HG02884 (cell line): ENCODE measurements around the gene FOXA1.

Source experiments
- ATAC-seq: cut with Tn5 transposase; IDR thresholded peaks from one replicate; pipeline ENCODE4 v1.9.1; 2021; ENCODE audit warnings: mild to moderate bottlenecking, moderate library complexity; ENCODE audit not compliant: unreplicated experiment

FOXA1 gene

DNA sequence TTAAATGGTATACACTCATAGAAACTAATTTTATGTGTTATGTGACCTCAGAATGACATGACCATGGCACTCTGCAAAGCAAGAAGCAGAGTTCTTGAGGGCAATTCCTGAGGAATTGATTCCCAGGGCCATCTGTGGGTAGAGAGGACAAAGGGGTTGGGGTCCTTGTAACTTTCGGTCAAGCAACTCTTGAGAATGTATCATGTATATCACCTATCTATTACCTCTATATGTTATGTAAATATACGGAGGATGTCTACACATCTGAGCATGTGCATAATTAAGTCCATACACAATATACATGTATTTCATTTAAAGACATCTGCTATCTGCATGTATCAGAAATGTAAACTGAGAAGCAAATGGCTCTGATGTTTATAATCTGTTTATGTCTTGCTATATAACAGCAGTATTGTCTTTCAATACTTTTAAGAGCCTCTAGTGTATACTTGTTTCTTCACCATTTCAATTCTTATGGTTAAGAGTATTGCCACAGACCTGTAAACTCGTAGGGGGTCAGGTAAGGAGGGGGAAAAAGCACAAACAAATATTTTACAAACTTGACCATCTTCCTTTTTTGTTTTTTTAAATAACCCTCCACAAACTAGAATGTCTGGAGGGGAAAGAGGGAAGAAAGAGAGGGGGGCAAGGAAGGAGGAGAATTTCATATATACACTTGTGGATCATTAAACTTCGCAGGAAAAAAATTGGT, 4.5 kb downstream of the FOXA1 start:
- ATAC-seq = no peak

DNA sequence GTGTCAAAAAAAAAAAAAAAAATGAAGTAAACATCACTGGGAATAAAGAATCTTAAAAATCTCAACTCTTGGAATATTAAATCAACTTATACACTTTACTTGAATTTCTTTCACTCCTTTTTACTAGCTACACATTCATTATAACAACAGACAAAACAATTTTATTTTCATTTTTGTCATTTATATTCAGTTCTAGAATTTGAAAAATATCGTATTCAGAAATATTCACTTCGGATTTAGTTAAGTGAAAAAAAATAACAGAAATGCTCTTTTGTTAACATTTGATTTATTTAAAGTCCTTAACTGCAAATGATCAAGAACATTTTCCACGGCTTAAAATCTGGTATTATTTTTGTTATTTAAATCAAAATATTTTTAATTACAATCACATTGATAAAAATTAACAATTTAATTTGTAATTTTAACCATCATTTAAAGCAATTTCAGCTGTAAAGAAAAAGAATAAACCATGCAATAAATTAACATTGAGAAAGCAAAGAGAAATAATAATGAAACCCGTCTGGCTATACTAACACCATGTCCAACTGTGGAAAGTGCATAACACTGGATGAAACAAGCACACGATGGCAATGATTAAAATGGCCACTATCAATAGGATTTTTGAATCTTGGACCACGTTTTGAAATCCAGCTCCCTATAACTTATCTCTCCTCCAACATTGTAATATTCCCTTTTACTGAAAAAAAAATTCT, 5.2 kb downstream of the FOXA1 start:
- no peak for ATAC-seq

DNA sequence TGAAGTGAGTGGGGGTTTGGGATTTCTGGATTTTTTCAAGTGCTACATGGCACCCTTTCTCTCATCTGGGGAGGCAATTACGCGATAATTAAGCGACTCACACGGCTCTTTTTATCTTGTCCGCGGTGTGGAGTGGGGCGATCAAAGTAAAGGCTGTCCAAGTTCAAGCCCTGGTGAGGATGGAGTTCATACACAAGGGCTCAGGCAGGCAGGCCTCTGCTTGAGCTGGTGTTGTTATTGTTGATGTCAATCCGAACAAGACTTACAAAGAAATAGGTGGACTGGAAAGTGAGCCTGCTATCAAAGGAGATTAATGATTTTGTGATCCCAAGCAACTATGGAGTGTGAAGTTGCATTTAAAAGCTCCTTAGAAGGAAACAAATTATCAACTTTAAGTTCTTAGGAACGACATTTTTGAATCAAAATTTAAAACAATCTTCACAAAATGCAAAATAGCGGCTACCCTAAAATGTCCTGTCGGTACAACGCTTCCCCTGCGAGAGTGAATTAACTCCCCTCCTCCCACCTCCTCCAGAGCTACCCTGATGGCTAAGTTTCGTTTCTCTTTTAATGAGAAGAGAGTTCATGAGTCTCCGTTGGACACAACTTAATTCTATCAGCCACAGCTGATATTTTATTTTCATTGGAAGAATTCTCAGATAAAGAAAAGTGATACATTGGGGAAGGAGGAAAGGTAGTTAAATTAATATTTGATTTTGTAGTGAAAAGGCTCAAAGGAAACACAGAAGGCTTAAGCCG, 5.9 kb downstream of the FOXA1 start:
- ATAC-seq = no peak

DNA sequence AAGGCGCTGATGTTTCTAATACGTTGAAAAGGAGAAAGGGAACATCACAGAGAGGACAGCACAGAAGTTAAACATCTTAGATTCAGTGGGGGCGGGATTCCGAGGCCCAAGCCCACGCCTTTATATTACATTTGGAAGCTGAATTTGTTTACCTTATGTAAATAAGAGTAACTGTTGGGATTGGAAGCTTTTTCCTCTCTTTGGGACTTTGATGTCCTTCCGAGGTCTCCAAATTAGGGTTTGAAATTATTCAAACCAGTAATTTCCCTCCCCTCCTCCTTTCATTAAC, 6.4 kb downstream of the FOXA1 start:
- ATAC-seq = no peak

DNA sequence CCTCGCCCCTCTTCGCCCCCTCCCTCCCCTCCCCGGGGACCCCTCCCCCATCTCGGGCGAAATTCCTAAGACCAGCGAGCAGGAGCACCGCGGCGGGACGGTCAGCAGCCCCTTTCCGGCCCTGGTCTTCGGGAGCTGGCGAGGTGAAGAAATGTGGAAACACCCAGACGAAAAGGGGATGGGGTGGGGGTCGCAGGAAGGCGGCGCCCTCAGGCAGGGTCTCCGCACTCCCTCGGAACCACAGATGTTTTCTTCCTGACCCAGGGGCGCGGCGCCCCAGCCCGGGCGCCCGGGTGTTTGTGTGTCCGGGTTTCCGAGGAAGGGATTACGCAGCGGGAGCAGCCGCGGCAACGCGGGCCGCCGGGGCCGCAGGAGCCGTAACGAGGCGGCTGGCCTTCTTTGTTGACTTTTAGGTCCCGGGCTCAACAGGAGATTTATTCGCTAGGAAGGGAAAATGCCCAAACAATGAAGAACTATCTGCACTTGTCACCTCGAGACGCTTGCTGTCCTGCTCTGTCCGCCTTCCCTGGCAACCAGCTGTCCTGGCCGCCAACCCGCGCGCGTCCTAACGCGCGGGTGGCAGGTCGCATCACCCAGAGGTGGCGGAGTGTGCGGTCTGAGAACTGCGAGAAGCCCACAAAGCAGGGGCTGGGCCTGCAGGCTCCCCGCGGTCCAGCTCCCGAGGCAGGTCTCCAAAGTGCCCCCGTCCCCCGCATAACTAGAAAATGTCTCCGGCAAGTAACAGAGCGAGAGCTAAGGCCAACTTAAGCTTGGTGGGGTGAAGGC, 7.0 kb downstream of the FOXA1 start:
- no peak for ATAC-seq

DNA sequence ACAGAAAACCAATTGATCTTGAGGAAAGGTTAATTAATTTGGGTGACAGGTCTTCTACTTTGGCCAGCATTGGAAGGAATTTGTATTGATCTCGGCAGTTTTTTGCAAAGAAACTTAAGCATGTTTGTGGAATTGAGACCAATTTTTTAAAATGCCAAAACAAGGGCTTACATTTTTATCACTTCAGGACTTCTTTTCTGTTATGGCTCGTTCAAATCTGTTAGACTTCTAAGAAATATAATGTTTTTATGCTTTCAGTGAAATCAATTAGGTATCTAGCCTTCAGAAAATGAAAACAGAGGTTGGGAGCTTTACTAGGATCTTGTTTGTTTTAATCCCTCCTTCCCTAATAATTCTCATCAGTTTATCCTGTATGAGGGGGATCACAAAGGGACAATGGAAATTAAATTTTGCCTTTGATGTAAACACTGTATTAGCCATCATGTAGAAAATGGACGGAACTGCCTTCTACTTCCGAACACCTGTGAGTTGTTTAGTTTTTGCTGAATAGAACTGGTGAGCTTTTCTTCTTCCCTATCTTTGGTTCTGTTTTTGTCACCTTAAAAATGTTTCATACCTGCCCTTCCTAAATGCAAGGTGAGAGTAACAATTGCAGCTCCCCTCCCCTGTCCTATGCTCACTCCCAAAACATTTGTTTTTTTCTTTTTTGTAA, 7.8 kb downstream of the FOXA1 start:
- ATAC-seq = no peak

DNA sequence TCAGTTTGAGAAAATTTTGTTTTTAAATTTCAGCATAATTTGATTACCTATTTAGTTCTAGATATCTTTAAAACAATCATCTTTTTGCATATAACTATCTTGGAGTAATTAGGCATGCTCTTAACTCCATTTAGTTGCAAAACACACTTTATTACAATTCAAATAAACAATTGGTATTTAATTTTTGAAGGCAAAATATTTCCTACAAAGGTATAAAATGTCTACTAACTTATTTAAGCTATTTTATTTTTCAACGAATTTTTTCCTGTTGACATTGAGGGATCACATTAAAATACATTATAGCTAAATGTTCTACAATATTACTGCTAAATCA, 8.3 kb downstream of the FOXA1 start:
- no peak for ATAC-seq

DNA sequence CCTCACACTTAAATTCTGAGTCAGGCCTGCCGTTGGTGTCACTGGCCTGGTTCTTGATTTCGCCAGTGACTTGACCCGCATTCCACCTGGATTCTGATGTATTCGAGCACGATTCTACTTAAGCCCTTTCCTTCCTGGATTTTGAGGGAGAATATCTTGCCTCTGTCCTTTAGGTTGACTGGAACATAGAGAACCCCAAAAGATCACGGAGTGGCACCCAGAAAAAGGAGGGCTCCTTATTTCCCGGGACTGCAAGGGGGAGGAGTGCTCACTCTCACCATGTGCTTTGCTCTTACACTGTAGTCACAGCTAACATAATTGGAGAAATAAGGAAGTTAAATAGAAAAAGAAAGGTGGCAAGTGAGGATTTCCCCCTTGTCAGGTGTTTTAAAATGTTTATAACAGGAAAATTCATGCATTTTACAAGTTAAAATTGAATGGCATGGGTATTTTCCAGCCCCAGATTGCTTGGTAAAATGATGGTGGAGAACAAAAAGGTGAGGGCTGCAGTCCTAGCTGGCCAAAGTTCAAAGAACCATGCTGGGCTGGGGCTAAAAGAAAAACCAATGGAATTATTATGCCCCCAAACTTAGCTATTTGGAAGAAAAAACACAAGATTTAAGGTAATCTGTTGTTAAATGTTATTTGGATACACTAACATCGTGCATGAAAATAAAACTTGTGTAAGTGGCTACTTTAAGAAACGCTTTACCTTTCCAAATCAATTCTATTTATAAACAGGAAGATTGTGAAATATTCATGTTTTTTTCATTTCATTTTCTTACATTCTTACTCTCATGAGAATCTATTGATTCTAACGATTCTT, 8.9 kb downstream of the FOXA1 start:
- no peak for ATAC-seq

DNA sequence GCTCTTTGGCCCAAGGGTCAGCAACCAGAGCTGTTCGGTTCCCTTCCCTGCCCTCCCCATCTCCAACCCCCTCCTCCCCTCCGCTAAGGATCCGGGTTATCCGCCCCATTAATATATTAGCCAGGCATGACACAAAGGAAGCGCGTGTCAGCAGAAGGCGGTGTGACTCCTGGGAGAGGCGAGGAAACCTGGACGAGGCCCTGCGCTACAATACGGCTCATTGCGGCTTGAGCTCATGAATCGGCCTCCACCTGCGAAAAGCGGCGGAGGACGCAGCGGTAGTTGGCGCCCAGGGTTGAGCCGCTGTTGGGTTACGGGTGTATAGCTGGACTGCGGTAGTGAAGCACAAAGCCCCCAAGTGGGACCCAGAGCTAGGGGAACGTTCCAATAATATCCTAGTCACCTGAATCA, 9.9 kb downstream of the FOXA1 start:
- no peak for ATAC-seq

DNA sequence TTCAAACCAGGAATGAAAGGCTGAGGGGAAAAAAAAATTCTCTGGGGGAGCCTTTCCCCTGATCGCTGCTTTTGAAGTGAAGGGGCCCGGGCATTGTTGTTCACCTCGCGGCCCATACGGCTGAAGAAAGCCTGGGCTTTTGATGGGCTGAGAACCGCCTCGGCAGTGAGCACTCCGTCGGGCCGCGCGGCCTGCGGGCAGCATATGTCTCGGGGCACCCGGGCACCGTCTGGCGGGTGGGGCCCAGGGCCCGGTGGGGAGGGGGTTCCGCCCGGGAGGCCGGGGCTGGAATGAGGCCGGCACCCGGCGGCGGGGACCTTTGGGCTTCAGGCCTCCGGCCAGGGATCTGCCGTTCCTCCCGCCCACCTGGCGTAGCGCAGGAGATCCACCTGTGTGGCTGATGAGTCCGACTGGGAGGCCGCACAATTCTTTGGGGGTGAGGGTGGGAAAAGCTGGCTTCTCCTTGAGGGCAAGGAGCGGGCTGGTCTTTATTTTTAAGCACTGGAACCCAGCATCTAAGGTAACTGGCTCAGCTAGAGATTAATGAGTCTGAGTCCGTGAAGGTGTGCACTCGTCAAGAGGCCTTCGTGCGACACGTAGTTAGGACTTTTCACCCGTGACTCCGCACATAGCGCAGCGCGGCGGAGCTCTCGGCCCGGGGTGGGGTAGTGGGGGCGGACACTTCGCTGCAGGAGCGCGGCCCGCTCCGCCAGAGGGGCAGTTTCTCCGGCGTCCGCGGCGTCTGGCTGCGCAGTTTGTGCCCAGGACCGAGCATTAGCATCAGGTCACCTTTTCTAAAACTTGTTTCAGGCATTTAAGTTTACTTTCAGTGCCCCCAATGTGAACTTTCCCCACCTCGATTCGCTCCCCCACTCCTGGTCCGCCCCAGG, 10.6 kb downstream of the FOXA1 start:
- ATAC-seq = no peak

DNA sequence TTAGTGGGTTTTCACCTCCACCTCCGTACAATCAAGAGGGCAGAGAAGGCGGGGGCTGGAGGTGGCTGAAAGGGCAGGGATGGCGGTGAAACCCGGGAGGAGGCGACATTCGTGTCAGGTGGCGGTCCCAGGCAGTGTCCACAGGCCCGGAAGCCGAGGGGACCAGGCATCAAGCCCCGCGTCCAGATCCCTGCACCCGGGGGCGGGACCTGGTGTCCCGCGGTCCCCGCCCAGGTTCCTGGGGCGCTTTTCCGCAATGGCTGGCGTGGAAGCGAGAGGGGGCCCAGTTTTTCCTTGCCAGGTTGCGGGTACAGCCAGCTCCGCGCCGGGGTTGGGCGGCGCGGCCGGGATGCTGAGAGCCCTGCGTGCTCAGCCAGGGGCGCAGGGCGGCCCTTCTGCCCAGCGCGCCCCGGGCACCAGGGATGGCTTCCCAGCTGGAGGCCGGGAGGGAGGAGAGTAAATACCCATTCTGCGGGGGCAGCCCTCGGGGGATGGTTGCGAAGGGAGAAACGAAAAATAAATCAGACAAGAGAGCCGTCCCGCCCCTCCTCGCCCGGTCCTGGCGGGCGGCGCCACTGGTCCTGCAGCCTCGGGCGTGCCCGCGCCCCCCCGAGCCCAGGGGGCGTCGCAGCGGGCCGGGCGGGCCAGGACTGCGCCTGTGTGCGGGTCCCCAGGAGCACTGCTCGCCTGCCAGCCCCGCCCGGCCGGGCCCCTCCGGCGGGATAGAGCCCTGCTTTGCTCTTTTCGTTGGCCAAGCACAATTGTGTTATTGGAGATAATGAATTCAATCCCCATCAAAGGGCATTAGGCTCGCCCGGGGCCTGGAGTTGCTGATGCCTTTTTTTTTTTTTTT, 11.5 kb downstream of the FOXA1 start:
- no peak for ATAC-seq

DNA sequence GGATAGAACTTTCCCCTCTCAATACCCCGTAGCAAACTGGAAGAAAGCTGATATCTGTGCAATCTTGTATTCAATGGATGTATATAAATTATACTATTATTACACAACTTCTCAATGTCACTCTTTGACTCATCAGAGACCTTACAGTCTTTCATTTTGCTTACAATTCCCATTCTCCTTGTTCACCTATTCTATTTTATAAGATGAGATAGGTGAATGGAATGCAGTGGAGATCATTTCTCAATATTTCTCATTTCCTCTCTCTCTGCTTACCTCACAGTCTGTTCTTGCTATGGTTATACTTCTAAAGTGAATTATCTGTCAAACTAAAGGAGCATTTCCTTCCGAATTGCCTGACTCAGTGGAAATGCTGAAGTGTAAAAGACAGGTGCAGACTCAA, 14.9 kb downstream of the FOXA1 start:
- no peak for ATAC-seq

DNA sequence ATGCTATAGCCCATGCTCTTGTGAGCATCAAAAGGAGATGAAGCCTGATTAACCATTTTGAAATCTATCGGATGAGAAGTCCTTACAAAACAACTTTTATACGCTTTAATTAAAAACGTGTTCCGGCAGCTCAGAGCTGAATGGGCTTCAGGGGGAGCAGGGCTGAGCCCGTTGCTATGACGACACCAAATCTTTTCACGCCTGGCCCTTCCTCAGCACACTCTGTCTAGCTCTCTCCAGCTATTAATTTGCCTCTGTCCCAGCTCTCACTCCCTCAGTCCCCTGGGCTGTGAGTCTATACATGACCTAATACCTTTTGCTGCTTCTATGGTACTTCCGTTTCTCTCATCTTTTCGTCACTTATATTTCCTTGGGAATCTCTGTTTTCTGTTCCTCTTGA, 15.8 kb downstream of the FOXA1 start:
- no peak for ATAC-seq

DNA sequence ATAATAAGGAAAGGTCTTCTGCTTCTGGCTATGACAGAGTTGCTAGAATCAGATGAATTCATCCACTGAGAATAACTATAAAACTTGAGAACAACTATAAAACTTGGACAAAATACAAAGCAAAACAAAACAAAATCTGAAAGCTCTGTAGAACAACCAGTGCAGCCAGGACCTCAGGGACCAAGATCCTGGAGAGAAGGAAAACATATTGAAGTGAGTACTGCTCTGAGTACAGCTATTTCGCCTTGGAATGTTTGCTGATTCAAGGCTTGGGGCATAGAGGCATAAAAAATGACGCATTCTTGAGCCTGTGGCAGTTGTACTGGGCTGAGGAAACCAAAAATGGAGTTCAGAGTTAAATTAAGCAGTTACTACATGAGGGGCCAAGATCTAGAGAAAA, 21.7 kb downstream of the FOXA1 start:
- no peak for ATAC-seq

DNA sequence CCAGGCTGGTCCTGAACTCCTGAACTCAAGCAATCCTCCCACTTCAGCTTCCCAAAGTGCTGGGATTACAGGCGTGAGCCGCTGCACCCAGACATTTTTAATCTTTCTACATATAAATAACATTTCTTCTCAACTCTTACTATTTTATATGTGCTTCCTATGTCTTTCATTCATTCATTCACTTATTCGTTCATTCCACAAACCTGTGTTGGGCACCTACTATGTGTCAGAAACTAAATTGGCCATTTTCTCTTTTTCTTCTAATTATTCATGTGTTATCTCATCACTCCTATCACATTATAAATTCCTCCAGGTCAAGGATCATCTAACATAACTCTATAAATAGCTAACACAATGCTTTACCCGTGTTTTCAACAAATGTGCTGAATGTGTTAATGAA, 23.7 kb downstream of the FOXA1 start:
- no peak for ATAC-seq

DNA sequence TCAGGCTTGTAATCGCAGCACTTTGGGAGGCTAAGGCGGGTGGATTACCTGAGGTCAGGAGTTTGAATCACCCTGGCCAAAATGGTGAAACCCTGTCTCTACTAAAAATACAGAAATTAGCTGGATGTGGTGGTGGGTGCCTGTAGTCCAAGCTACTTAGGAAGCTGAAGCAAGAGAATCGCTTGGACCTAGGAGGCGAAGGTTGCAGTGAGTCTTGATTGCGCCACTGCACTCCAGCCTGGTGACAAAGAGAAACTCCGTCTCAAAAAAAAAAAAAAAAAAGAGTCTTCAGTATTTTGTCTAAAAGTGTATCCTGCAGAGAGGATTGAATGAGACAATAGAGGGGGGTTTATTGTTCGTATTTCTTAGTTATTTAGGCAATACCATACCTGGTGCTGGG, 25.3 kb downstream of the FOXA1 start:
- no peak for ATAC-seq

DNA sequence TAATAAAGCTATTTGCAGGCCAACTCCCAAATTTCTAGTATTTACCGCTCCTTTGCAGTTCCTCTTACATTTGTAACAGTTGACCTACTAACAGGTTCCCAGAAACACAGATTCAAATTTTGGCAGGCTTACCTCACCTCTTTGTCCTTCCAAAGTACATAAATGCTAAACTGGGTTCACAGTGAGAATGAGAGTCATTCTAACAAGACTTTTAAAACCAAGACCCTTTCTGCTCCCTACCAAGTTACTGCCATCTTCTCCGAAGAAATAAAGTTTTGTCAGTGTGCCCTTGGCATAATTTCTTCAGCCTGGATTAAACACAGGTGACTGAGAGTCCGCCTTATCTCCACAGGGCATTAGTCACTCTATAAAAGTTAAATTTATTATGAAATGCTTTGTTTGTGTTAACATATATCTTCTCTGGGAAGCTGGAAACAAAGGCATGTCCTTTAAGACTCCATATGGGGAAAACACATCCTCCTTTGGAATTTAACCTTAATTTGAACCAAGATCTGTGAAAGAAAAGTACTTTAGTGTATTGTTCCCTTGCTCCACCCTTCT, 28.2 kb downstream of the FOXA1 start:
- ATAC-seq = no peak

DNA sequence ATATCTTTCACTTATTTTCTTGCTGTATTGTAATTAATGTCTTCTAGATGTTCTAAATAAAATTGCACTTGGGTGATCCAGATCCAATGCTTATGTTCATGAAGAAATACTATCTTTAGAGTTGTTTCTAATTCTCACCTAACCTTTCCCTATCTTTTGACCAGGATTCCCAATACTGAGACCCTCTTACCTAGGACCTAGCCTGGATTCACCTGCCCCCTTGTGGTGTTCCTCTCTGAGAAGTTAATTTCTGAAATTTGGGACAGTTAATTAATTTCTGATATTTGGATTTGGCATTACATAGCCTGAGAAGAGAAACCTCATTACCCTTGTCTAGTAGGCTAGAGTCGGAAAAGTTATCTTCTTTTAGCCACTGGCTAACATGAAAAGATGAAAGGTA, 29.5 kb downstream of the FOXA1 start:
- ATAC-seq = no peak
